Measurements from ENCODE around the gene ANKS3. TPM values are rescaled to one million over a fixed set of nuclear protein-coding genes. Genes with fewer than 3 reads are reported as not detected.
A peak's percentile ranks its signal among the peaks of the same experiment; 100 is the strongest.
"Not testable (repeated sequence)": the region's sequence is repeated elsewhere in the genome, so short reads cannot be mapped to it uniquely, and the experiment has no call there.

Gene ANKS3
- polyA plus RNA-seq, 1 donor from 2014 or later, result 5.3 TPM

- Mint-ChIP-seq H3K27ac (no peak overlapping the region), H3K4me3 (peak overlapping the region in 1 of 4 donors; percentile 79), H3K36me3 (peaks cover 2% of the 10 kb centered on the region), H3K9me3 (no peaks in the 10 kb centered on the region), H3K27me3 (peaks cover 9% of the 10 kb centered on the region), H3K4me1 (peaks cover 5 to 15% (median 7%) of the 10 kb centered on the region in 3 donors)
Observed at GRCh38 chr16:4746215-4746614, 12.1 kb upstream of the ANKS3 start.

GRCh38 chr16:4745274-4745569 is 11.2 kb upstream of the ANKS3 start:
- Mint-ChIP-seq H3K4me3 (no peak overlapping the region), H3K4me1 (peaks cover 5 to 15% (median 7%) of the 10 kb centered on the region in 3 donors), H3K36me3 (peaks cover 2% of the 10 kb centered on the region), H3K27me3 (peaks cover 9% of the 10 kb centered on the region), H3K27ac (no peak overlapping the region), H3K9me3 (no peaks in the 10 kb centered on the region)

DNA sequence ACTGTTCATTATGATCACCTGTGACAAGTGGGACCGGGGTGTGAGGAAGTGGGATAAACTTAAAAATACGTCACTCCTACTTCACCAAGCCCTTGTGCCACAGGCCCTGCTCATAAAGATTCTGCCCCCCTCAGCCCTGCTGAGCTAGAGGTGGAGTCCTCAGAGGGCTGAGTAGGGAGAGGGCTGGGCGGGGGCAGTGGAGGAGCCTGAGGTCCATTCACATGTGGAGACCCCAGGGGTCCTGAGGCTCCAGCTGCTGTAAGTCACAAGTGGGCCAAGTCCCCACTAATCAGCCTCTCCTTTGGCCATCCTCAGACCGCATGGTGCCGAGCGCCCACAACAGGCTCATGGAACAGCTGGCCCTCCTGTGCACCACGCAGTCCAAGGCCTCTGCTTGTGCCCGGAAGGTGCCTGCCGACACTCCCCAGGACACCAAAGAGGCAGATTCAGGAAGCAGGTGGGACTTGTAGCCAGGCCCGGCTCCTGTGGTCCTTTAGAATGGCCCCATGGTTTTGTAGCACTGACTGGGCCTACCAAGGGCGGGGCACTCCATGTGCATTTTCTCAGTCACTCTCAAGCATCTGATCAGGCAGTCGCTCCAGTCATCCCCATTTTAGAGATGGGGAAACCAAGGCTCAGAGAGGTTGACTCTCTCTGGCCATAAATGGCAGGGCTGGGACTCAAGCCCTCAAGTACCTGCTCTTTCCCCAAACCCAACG is 10.6 kb upstream of the ANKS3 start:
- Mint-ChIP-seq H3K9me3 (no peaks in the 10 kb centered on the region), H3K36me3 (peaks cover 2% of the 10 kb centered on the region), H3K27ac (peak overlapping the region in 1 of 3 donors; percentile 31), H3K4me1 (peaks cover 5 to 15% (median 7%) of the 10 kb centered on the region in 3 donors), H3K27me3 (peaks cover 9% of the 10 kb centered on the region), H3K4me3 (no peak overlapping the region)

DNA sequence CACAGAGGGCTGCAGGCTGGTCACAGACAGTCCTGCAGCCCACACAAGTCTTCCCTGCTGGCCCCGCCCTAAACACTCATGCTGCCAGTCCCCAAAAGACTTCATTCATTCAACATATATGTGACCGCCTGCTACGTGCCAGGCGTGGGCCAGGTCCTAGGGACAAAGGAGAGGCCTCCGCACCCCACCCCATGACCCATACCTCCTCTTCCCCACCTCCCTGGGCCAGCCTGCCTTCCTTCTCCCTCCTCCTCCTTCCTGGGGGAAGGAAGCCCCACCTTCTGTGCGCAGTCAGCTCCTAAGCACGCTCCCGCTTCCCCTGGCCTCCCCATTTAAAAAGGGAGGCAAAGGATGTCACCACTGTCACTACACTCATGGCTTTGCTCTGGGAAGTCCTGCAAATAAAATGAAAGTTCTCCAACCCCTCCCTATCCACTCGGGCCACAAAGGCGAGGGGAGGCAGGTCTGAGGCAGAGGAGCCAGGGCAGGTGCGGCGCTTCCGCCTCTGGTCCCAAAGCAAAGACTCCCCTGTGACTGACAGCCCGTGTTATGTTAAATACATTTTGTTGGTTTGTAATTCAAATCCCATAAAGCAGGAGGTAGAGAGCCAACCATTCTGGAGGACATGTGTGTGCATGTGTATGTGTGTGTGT is 9.3 kb upstream of the ANKS3 start:
- no peak overlapping the region for H3K27ac Mint-ChIP-seq
- peaks cover 2% of the 10 kb centered on the region for H3K36me3 Mint-ChIP-seq
- peaks cover 9% of the 10 kb centered on the region for H3K27me3 Mint-ChIP-seq
- peaks cover 5 to 15% (median 7%) of the 10 kb centered on the region in 3 donors for H3K4me1 Mint-ChIP-seq
- no peaks in the 10 kb centered on the region for H3K9me3 Mint-ChIP-seq
- peak overlapping the region in 3 of 4 donors; percentile 47 to 67 (median 58) for H3K4me3 Mint-ChIP-seq

DNA sequence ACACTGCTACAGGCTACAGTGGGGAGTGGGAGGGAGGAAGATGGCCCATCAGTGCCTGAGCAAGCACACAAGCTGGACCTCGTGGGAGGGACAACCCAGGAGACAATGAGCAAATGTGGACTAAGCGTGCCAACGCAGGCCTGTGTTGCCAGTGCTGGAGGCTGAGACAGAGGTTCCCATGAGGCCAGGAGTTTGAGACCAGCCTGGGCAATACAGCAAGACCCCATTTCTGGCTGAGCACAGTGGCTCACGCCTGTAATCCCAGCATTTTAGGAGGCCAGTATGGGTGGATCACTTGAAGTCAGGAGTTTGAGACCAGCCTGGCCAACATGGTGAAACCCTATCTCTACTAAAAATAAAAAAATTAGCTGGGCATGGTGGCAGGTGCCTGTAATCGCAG is 4.3 kb upstream of the ANKS3 start:
- H3K36me3 Mint-ChIP-seq, H3K9me3 Mint-ChIP-seq, H3K27me3 Mint-ChIP-seq: not testable (repeated sequence)
- H3K27ac Mint-ChIP-seq, result peak overlapping the region in 1 of 3 donors; percentile 18
- peak overlapping the region in 1 of 4 donors; percentile 56 for H3K4me3 Mint-ChIP-seq
- H3K4me1 Mint-ChIP-seq, result peaks cover 7 to 12% (median 11%) of the 10 kb centered on the region in 3 donors

GRCh38 chr16:4737545-4737944 is 3.5 kb upstream of the ANKS3 start:
- Mint-ChIP-seq H3K27ac (no peak overlapping the region), H3K36me3 (no peaks in the 10 kb centered on the region), H3K4me1 (peaks cover 13 to 18% (median 15%) of the 10 kb centered on the region in 3 donors), H3K4me3 (peak overlapping the region in 1 of 4 donors; percentile 56), H3K27me3 (peaks cover 2% of the 10 kb centered on the region), H3K9me3 (no peaks in the 10 kb centered on the region)

DNA sequence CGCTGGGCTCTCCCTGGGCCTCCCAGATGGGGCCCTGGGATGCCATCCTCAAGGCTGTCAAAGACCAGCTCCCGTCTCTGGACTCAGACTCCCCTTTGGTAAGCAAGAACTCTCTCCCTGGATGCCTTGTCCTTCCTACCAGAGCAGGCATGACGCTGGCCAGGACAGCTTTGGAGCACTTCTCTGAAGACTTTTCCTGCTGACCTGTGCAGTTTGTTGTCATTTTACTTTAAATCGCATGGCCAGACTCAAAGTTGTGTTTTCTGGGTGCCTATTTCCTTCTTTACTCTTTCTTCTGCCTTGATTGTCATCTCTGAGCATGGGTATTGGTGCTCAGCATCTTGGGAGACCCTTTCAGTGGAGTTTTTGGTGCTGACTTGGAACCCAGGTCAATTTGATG is 2.5 kb upstream of the ANKS3 start:
- H3K9me3 Mint-ChIP-seq, result no peaks in the 10 kb centered on the region
- H3K36me3 Mint-ChIP-seq, result no peaks in the 10 kb centered on the region
- peaks cover 13 to 18% (median 16%) of the 10 kb centered on the region in 3 donors for H3K4me1 Mint-ChIP-seq
- no peaks in the 10 kb centered on the region for H3K27me3 Mint-ChIP-seq
- H3K27ac Mint-ChIP-seq, result peak overlapping the region in 1 of 3 donors; percentile 13
- peak overlapping the region in 1 of 4 donors; percentile 44 for H3K4me3 Mint-ChIP-seq

DNA sequence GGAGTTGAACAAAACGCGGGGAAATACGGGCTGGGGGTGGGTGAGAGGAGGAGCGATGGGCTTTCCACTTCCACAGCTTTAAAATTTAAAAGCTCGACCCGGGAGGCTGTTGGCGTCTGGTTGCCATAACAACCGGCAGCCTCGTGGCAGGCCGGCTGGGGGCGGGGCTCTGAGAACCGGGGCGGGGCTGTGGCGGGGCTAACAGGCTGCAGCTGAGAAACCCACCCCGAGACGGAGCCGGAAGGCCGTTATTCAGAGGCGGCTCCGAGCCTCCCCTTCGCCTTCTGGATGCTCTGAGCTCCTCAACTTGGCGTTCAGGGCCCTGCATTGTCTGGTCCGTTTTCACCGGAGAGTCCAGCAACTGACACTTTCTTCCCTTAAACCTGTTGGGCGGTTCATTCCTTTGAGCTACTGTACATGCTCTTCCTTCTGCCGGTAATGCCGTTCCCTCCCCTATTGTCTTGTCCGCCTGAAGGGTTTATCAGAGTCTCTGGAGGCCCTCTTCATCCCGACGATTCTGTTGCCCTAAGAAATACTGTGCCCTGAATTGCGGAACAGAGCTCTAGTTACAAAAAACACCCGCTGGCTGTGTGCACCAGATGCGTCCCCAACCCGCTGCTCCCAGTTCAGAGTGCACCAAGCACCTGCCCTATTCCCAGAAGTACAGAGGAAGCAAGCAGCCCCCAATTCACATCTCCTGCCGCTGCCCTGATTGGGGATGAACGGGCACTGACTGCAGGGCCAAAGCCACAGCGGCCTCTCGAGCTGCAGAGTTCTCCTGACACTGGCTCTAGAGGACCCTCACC is 862 bp upstream of the ANKS3 start:
- H3K9me3 Mint-ChIP-seq, result no peaks in the 10 kb centered on the region
- H3K27me3 Mint-ChIP-seq, result no peaks in the 10 kb centered on the region
- peak overlapping the region; percentile 85 to 94 (median 88) for H3K27ac Mint-ChIP-seq
- peak overlapping the region; percentile 82 to 97 (median 94) for H3K4me3 Mint-ChIP-seq
- peaks cover 13 to 20% (median 19%) of the 10 kb centered on the region in 3 donors for H3K4me1 Mint-ChIP-seq
- no peaks in the 10 kb centered on the region for H3K36me3 Mint-ChIP-seq

DNA sequence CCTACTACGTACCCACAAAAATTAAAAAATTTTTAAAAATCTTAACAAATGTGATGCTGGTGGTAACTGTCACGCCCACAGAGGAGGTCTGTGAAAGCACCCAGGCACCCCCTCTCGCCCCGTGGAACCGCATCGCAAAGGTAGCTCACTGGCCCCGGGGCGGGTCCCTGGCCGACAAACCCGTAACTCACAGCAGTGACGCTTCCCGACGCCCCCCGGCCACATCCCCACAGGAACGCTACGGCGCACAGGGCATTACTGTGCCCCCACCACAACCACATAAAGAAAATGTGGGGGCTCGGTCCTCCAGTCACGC is 366 bp downstream of the ANKS3 start:
- no peaks in the 10 kb centered on the region for H3K36me3 Mint-ChIP-seq
- peaks cover 13 to 20% (median 19%) of the 10 kb centered on the region in 3 donors for H3K4me1 Mint-ChIP-seq
- peak overlapping the region in 2 of 3 donors; percentile 12 to 94 for H3K27ac Mint-ChIP-seq
- H3K4me3 Mint-ChIP-seq, result peak overlapping the region; percentile 82 to 97 (median 94)
- H3K9me3 Mint-ChIP-seq, result no peaks in the 10 kb centered on the region
- H3K27me3 Mint-ChIP-seq, result no peaks in the 10 kb centered on the region

DNA sequence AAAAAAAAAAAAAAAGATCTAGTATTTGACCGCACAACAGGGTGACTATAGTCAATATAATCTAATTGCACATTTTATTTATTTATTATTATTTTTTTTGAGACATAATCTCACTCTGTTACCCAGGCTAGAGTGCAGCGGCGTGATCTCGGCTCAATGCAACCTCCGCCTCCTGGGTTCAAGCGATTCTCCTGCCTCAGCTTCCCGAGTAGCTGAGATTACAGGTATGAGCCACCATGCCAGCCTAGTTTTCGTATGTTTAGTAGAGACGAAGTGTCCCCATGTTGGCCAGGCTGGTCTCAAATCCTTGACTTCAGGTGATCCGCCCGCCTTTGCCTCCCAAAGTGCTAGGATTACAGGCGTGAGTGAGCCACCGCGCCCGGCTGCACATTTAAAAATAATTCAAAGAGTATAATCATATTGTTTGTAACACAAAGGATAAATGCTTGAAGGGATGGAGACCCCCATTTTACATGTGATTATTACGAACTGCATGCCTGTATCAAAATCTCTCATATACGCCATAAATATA is 794 bp downstream of the ANKS3 start:
- Mint-ChIP-seq H3K27me3 (no peaks in the 10 kb centered on the region), H3K27ac (peak overlapping the region in 2 of 3 donors; percentile 12 to 94), H3K36me3 (peaks cover 2% of the 10 kb centered on the region), H3K4me3 (peak overlapping the region; percentile 82 to 97 (median 94)), H3K9me3 (no peaks in the 10 kb centered on the region), H3K4me1 (peaks cover 13 to 20% (median 19%) of the 10 kb centered on the region in 3 donors)

- Mint-ChIP-seq H3K36me3 (peaks cover 2% of the 10 kb centered on the region), H3K9me3 (no peaks in the 10 kb centered on the region), H3K27me3 (no peaks in the 10 kb centered on the region), H3K27ac (peak overlapping the region in 2 of 3 donors; percentile 4 to 26), H3K4me1 (peaks cover 9 to 16% (median 10%) of the 10 kb centered on the region in 3 donors), H3K4me3 (no peak overlapping the region)
Observed at GRCh38 chr16:4729876-4730275, 4.2 kb downstream of the ANKS3 start.

DNA sequence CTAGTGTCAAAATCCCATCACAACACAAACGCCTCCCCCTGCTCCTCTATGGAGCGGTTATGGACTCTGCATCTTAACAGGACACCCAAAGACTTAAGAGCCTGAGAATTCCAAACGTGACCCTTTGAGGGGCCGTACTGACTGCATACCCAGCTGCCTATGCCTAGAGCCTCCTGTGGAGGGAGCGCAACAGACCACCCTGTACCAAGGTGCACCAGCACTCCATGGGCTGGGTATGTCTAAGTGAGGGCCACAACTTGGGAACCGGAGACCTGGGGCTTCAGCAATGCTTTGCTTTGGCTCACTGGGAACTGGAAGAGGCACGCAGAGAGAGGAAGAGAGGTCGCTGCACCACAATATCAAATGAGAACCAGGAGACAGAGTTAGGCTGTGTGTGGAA is 5.4 kb downstream of the ANKS3 start:
- Mint-ChIP-seq H3K9me3 (no peaks in the 10 kb centered on the region), H3K36me3 (peaks cover 2% of the 10 kb centered on the region), H3K4me3 (peak overlapping the region in 1 of 4 donors; percentile 53), H3K27ac (no peak overlapping the region), H3K4me1 (peaks cover 8 to 9% (median 9%) of the 10 kb centered on the region in 3 donors), H3K27me3 (no peaks in the 10 kb centered on the region)

GRCh38 chr16:4726616-4727015 is 7.5 kb downstream of the ANKS3 start:
- no peak overlapping the region for H3K4me3 Mint-ChIP-seq
- peak overlapping the region in 2 of 3 donors; percentile 19 to 28 for H3K27ac Mint-ChIP-seq
- H3K9me3 Mint-ChIP-seq, result no peaks in the 10 kb centered on the region
- no peaks in the 10 kb centered on the region for H3K27me3 Mint-ChIP-seq
- peaks cover 2% of the 10 kb centered on the region for H3K36me3 Mint-ChIP-seq
- H3K4me1 Mint-ChIP-seq, result peaks cover 0 to 5% (median 1%) of the 10 kb centered on the region in 3 donors

- Mint-ChIP-seq H3K36me3 (peaks cover 2% of the 10 kb centered on the region), H3K27me3 (no peaks in the 10 kb centered on the region), H3K4me1 (no peaks in the 10 kb centered on the region), H3K27ac (no peak overlapping the region), H3K9me3 (no peaks in the 10 kb centered on the region), H3K4me3 (no peak overlapping the region)
Observed at GRCh38 chr16:4724661-4725270, 9.3 kb downstream of the ANKS3 start.

All from IgD-negative memory B cell (primary cell).